GM21515 (cell line): ENCODE measurements around the gene PNRC1.
"Not testable (repeated sequence)": the region's sequence is repeated elsewhere in the genome, so short reads cannot be mapped to it uniquely, and the experiment has no call there.

Experiments
- ATAC-seq: cut with Tn5 transposase; IDR thresholded peaks from one replicate; pipeline ENCODE4 v1.9.1; 2021; ENCODE audit not compliant: unreplicated experiment

The PNRC1 gene

DNA sequence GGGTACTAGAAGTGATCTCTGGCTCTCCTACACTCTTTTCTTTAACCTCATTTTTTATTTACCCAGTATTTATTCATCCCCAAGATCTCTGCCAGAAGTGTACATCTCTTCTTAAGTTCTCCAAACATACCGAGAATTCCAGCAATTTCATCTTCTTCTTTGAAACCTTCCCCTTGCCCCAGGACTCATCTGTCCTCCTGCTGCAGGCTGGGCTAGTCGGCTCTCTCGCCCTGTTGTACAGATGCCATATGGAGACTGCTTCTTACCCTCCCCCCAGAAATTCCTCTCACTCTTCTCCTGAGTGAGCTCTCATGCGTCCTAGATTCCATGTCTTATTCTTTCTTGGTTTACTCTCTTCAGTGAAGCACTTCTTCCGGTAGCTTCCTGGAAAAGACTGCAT is 21.9 kb upstream of the PNRC1 start:
- no peak for ATAC-seq

DNA sequence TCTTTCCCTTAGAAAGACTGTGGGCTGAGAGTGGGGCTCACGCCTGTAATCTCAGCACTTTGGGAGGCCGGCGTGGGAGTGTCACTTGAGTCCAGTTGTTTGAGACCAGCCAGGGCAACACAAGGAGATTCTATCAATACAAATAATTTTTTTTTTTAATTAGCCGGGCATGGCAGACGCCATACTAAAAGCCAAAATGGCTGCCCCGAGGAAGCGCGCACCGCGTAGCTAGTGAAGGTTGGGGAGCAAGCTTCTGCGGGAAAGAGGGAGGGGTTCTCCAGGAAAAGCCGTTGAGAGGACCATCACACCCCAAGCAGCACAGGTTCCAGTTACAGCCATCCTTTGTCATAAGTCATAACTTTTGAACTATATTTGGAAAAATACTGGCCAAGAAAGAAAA is 21.3 kb upstream of the PNRC1 start:
- no peak for ATAC-seq

DNA sequence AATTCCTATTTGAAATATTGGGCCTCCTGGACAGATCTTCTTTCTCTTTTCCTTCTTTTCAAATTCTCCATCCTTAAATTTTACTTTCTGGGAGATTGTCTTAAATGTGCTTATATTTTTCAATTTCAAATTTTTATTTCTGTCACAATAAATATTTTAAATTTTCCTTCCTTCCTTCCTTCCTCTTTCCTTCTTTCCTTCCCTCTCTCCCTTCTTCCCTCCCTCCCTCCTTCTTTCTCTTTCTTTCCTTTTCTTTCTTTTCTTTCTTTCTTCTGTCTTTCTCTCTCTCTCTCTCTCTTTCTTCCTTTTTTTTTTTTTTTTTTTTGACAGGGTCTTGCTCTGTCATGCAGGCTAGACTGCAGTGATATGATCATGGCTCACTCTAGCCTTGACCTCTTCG is 16.7 kb upstream of the PNRC1 start:
- no peak for ATAC-seq

DNA sequence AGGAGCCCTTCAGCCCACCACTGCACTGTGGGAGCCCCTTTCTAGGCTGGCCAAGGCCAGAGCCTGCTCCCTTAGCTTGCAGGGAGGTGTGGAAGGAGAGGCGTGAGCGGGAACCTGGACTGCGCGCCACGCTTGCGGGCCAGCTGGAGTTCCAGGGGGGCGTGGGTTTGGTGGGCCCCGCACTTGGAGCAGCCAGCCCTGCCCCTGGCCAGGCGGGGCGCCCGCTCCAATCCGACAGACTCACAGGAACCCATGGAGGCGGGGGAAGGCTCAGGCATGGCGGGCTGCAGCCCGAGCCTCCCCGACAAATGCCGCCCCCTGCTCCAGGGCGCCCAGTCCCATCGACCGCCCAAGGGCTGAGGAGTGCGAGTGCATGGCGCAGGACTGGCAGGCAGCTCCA is 15.6 kb upstream of the PNRC1 start:
- not testable (repeated sequence) for ATAC-seq

DNA sequence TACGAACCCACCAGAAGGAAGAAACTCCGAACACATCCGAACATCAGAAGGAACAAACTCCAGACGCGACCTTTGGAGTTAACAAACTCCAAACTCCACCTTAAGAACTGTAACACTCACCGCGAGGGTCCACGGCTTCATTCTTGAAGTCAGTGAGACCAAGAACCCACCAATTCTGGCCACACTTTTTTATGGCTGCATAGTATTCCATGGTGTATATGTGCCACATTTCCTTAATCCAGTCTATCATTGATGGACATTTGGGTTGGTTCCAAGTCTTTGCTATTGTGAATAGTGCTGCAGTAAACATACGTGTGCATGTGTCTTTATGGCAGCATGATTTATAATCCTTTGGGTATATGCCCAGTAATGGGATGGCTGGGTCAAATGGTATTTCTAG is 14.4 kb upstream of the PNRC1 start:
- ATAC-seq: not testable (repeated sequence)

DNA sequence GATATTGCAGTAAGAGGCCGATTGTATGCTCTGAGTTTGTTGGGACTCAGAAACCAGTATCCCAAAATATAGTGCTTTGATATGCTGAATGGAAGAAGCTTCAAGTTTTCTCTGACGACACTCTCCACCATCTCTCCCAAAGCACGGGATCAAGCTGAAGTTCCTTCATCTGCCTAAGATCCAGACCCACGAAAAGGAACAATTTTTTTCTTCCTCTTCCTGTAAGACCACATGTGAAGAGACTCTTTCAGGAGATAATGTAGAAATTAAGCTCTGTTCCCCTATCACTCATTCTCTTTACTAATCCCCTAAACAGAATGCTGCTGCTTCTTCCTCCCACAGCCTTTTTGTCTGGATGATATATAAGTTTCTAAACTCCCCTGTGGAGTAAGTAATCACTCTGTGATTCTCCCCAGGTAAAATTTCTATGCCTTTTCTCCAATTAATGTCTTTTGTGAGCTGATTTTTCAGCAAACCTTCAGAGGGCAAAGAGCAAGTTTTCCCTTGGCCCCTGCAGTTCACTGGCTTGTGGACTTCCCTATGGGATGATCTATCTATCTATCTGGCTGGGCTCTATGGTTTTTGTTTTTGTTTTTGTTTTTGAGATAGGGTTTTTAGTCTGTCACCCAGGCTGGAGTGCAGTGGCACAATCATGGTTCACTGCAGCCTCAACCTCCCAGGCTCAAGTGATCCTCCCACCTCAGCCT is 13.5 kb upstream of the PNRC1 start:
- no peak for ATAC-seq

DNA sequence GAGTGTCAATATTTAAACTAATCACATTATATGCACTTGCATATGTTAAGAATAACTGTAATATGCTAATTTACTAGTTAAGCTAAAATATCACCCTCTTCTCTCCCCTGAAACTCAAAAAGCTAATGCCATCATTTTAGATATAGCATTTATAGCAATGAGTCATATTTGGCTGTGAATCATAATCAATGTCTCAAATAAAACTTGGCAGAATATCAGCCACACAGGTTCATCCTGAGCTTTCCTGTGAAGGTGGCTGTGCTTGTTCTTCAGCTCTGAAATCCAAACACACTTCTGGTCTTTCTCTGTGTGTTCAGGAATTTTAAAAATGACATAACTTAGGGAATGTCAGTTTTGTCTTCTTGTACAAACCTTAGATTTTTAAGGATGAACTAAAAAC is 12.8 kb upstream of the PNRC1 start:
- no peak for ATAC-seq

DNA sequence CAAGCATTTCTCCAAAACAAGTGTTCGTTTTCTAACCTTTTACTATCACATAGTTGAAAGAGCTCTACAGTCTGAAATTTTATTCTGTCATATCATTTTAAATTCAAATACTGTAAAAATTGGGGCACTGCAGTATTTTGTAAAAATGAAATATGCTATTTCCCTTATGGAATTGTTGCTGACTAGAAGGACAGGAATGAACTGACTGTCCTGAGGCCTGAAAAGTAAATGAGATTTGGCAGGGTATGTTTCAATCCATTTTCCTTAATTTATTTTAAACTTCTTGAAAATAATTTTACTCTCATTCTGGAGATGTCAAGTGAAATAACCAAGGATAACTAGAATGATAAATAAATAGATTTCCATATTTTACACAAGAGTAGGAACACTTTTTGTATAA is 11.9 kb upstream of the PNRC1 start:
- ATAC-seq: no peak

DNA sequence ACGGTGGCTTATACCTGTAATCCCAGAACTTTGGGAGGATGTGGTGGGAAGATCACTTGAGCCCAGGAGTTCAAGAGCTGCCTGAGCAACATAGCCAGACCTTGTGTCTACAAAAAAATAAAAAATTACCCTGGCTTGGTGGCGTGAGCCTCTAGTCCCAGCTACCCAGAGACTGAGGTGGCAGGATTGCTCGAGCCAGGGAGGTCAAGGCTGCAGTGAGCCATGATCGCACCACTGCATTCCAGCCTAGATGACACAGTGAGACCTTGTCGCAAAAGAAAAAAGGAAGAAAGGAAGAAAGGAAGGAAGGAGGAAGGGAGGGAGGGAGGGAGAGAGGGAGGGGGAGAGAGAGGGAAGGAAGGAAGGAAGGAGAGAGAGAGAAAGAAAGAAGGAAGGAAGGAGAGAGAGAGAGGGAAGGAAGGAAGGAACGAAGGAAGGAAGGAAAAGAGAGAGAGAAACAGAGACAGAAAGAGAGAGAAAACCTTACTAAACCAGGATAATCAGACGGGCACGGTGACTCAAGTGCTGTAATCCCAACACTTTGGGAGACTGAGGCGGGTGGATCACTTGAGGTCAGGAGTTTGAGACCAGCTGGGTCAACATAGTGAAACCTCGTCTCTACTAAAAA is 10.9 kb upstream of the PNRC1 start:
- ATAC-seq: no peak

DNA sequence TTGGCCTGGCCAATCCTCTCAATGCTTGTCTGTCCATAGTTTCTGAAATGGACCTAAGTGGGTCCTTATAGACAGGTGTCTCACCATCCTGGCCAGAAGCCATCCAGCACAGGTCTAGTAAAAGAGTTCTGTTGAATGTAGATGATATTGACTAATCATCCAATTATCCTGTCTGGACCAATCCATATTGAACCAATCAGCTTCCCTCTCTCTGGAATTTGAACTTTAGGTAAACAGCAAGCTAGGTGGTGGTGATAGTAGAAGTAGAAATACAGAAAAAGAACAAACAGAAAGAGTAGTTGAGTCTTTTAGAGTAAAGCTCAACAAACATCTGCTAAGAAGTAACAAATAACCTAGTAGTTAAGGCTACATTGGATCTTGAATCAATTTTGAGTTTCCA is 9.5 kb upstream of the PNRC1 start:
- no peak for ATAC-seq

DNA sequence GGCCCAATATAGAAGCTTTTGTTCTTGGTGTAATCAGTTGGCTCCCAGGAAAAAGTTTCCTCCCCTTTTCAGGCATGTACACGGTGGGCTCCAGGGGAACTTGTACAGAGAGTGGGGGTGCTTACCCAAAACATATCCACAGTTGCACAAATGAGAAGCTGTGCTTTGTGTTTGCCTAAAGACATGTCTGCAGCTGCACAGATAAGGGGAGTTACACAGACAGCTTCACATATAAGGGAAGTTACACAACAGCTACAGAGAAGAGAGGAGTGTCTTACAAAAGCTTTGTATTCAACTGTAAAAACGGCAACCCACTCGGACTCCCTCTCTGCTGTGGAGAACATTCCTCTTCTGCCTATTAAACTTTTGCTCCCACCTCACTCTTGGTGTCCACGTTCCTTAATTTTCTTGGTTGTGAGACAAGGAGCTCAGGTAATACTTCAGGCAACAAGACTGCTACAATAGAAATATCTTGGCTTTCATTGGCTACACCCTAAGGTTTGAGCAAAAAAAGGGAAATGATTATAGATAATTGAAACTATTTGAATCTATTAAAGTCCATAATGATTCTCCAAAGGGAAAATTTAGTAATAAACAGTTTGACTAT is 7.4 kb upstream of the PNRC1 start:
- ATAC-seq: no peak

DNA sequence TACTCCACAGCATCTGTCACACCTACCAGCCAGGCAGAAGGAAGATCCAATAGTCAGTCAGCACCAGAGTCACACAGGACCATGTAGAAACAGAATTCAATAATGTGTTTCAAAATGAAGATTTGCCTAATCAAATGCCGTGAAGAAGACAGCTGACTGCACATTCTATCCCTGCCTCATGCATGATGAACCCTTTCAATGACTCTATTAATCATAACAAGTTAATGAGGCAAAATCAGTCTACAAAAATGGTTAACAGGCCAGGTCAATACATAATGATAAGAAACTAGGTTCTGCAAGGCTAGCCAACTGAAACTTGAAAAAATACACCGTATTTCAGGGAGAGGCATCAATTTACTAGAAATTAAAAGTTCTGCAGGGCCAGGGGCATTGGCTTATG is 6.7 kb upstream of the PNRC1 start:
- no peak for ATAC-seq

DNA sequence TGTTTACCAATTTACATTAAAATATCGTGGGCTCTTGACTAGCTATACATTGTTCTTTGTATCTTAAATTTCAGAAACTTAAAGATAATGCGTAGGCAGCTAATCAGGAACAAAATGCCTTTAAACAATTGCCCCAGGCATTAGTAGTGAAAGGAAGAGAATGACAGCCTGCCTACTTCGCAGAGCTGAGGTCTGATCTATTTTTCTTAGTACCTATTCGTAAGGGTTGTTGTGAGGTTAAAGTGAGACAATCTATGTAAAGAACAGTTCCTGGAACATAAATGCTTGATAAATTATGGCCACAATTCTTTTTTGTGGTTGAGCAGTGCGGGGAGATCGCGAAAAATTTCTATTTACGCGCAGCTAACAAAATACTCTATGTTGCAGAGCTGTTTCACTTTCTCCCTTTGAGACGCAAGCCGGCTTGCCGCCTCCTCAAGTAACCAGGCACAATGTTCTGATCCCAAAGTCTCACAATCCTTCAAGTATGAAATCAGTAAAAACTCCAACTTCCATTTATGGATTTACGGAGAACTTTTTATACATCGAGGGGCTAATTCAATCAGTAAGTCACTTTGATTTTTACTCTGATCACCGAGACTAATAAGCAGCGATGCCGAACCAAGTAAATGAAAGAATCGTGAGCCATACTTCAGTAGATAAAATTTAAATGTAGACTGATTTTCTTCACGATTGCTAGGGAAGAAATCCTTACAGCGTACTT is 878 bp upstream of the PNRC1 start:
- ATAC-seq: no peak

DNA sequence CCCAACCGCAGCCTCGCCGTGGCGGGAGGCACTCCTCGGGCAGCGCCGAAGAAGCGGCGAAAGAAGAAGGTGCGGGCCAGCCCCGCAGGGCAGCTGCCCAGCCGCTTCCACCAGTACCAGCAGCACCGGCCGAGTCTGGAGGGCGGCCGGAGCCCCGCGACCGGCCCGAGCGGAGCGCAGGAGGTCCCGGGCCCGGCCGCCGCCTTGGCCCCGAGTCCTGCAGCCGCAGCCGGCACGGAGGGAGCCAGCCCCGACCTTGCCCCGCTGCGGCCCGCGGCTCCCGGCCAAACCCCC is 525 bp downstream of the PNRC1 start:
- ATAC-seq: peak; percentile 14

DNA sequence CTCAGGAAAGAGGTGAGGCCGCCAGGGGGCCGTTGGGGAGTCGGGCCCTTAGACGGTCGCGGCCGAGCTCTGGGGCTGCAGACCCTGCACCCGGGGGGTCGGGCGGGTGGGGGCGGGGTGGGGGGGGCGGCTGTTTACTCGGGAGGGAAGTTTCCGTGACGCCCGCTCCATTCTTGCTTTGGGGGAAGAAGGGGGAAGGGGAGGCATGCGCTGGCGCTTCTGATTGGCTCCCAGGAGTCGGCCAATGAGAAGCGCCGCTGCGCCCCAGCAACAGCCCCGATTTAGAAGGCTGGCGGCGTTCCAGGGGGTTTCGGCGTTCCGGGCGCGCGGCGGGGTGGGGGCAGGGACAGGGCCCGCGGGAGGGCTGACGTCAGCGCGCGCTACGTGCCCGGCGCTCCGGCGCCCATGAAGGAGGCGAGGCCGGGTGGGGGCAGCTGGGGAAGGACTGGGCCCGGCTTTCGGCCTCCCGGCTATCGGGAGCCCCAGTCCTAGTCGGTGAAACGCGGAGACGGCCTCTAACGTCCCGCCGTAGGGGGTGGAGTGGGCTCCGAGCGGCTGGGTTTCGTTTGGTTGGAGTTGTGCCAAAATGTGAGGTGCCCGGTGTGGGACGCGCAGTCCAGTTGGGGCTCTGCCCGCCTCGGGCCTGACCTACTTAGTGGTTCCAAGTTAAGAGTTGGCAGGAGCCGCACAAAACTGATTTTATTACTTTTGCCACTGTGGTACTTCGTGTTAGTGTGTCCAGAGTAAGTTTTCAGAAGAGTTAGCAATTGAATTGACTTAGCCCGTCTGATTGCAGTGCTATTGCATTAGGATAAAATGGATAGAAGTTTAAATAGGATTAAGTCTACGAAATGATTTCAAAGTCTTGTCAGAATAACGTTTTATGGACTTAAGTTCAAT is 1.1 kb downstream of the PNRC1 start:
- ATAC-seq: peak; percentile 62

DNA sequence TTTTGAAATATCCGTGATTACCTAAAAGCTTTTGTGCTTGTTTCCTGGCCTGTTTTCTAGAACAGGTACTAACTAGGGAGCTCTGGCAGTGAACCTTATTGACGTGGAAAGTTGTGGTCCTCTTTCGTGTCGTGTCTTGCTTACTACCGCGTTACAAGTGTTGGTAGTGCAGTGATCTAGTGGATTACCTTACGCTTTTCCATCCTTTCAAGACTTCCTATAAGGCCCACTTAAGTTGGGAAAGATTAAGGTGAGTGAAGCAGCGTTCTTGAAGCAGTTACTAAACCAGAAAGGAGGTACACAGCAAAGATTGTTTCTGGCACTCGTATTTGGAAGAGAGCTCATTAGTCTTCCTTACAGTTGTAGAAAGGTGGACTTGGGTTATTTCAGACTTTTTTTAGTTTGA is 1.9 kb downstream of the PNRC1 start:
- ATAC-seq: no peak

DNA sequence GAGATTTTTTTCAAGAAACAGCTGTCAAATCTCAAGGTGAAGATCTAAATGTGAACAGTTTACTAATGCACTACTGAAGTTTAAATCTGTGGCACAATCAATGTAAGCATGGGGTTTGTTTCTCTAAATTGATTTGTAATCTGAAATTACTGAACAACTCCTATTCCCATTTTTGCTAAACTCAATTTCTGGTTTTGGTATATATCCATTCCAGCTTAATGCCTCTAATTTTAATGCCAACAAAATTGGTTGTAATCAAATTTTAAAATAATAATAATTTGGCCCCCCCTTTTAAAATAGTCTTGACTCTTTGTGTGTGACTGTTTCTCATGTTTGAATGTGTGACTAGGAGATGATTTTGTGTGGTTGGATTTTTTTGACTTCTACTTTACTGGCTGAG is 4.0 kb downstream of the PNRC1 start:
- no peak for ATAC-seq

DNA sequence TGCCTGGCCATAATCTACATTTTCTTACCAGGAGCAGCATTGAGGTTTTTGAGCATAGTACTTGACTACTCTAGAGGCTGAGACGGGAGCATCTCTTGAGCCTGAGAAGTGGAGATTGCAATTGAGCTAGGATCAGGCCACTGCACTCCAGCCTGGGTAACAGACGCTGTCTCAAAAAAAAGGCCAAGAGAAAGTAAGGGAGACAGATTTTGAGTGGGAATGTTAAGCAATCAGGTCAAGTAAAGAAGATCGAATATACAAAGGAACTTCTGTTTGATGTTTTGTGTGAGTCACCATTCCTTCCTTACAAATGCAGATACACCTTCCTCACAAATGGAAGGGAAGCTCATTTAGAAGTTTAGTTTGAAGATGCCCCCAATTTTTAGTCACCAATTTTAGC is 4.4 kb downstream of the PNRC1 start:
- ATAC-seq: no peak

DNA sequence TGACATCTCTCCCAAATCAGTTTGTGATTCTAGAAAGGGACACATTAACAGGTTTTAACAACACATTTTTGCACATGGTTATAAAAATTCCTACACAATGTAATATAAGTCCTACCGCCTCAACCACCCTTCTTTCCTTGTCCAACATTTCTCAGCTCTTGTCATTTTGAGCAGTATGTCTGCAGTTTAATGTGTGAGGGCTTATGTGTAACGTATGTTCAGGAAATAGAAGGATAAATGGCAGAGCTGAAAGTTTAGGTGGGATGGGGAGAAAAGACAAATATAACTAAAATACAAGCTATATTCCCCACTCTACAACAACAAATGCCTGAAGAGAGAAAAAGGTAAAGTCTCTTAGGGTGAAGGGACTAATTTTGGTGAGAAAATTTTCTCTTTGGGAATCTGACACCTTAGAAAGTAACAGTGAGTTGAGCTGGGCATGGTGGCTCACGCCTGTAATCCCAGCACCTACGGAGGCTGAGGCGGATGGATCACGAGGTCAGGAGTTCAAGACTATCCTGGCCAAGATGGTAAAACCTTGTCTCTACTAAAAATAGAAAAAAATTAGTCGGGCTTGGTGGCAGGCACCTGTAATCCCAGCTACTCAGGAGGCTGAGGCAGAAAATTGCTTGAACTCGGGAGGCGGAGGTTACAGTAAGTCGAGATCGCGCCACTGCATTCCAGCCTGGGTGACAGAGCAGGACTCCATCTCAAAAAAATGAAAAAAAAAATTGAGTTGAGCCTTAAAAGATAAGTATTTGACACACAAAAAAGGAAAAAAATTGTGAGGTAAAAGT is 5.1 kb downstream of the PNRC1 start:
- ATAC-seq: no peak

DNA sequence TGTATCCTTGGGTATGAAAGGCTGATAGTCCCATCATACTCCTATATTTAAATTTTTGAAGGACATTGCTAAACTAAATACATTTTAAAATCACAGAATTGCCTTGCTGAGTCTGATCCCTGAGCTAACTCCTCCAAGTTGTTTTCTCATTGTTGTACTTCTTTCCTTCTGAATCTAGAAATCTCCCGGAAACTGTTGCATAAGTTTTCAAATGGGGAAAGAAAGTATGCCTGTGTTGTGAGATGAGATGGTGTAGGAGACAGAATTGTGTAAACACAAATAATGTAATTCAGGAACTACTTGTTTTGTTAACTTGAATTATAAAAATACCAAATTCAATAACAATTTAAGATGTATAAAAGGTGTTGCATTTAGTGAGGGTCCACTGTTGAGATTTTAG is 7.3 kb downstream of the PNRC1 start:
- ATAC-seq: no peak
